GM19463 (cell line): ENCODE measurements around the gene ENGASE.

Experiments used
- ATAC-seq: cut with Tn5 transposase; IDR thresholded peaks from one replicate; pipeline ENCODE4 v1.9.1; 2021; ENCODE audit warnings: mild to moderate bottlenecking, moderate library complexity; ENCODE audit not compliant: unreplicated experiment

Gene ENGASE

GRCh38 chr17:79113699-79114457 lies 39.3 kb downstream of the ENGASE start:
- no peak for ATAC-seq

- no peak for ATAC-seq
These were observed 40.1 kb downstream of the ENGASE start for GRCh38 chr17:79114458-79115301.

GRCh38 chr17:79115487-79115886 lies 40.9 kb downstream of the ENGASE start:
- no peak for ATAC-seq

- ATAC-seq: no peak
These were observed 42.1 kb downstream of the ENGASE start for GRCh38 chr17:79116575-79117368.

- ATAC-seq: no peak
These were observed 43.4 kb downstream of the ENGASE start for GRCh38 chr17:79117905-79118487.

- no peak for ATAC-seq
These were observed 44.3 kb downstream of the ENGASE start for GRCh38 chr17:79118924-79119323.

- ATAC-seq: no peak
These were observed 45.6 kb downstream of the ENGASE start for GRCh38 chr17:79120259-79120658.

- no peak for ATAC-seq
These were observed 49.4 kb downstream of the ENGASE start for GRCh38 chr17:79123988-79124387.

- no peak for ATAC-seq
These were observed 50.0 kb downstream of the ENGASE start for GRCh38 chr17:79124513-79125209.

- ATAC-seq: no peak
These were observed 50.9 kb downstream of the ENGASE start for GRCh38 chr17:79125503-79125902.

- ATAC-seq: no peak
These were observed 51.5 kb downstream of the ENGASE start for GRCh38 chr17:79126139-79126538.

- no peak for ATAC-seq
These were observed 53.0 kb downstream of the ENGASE start for GRCh38 chr17:79127534-79128135.

- no peak for ATAC-seq
These were observed 54.9 kb downstream of the ENGASE start for GRCh38 chr17:79129523-79129922.

GRCh38 chr17:79130536-79131273 lies 56.1 kb downstream of the ENGASE start:
- no peak for ATAC-seq

- no peak for ATAC-seq
These were observed 56.6 kb downstream of the ENGASE start for GRCh38 chr17:79131274-79131635.

- ATAC-seq: no peak
These were observed 57.1 kb downstream of the ENGASE start for GRCh38 chr17:79131701-79132100.

GRCh38 chr17:79132271-79133064 lies 57.8 kb downstream of the ENGASE start:
- ATAC-seq: no peak

- no peak for ATAC-seq
These were observed 58.6 kb downstream of the ENGASE start for GRCh38 chr17:79133214-79133613.

GRCh38 chr17:79133985-79134384 lies 59.4 kb downstream of the ENGASE start:
- ATAC-seq: no peak
